ENCODE results near the gene HYI.

GRCh38 chr1:43405219-43405875 lies 48.4 kb downstream of the HYI start:
- TF ChIP-seq, protein P1, sequence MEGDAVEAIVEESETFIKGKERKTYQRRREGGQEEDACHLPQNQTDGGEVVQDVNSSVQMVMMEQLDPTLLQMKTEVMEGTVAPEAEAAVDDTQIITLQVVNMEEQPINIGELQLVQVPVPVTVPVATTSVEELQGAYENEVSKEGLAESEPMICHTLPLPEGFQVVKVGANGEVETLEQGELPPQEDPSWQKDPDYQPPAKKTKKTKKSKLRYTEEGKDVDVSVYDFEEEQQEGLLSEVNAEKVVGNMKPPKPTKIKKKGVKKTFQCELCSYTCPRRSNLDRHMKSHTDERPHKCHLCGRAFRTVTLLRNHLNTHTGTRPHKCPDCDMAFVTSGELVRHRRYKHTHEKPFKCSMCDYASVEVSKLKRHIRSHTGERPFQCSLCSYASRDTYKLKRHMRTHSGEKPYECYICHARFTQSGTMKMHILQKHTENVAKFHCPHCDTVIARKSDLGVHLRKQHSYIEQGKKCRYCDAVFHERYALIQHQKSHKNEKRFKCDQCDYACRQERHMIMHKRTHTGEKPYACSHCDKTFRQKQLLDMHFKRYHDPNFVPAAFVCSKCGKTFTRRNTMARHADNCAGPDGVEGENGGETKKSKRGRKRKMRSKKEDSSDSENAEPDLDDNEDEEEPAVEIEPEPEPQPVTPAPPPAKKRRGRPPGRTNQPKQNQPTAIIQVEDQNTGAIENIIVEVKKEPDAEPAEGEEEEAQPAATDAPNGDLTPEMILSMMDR (IDR thresholded peaks at IDR 0.05) = no peak
- no peak for TF ChIP-seq POLR2A (IDR thresholded peaks at IDR 0.05)
